ENCODE measurements around the gene XYLT2.

GRCh38 chr17:50379351-50380132 lies 33.6 kb downstream of the XYLT2 start:
- TF ChIP-seq CTCF (conservative IDR thresholded peaks at IDR 0.05; ENCODE audit: low read length) (no peak), EZH2phosphoT487 (IDR thresholded peaks at IDR 0.05; ENCODE audit: borderline replicate concordance, low read depth, low read length) (no peak)

Measured in OCI-LY7 (cell line).